Gastrocnemius medialis (tissue), 4 donors: Measurements from ENCODE around the gene CDK7.

ENCODE experiments used
- CTCF ChIP-seq, 5 experiments: fragments of 450-650 bp in 3 of 5; fragments of 200-600 bp in 2 of 5; sonication (generic) in 2 of 5; IDR thresholded peaks in 4 of 5; conservative IDR thresholded peaks in 1 of 5; 1 replicate in 4 of 5; 2 replicates in 1 of 5; pipeline ENCODE4 v1.5.1; 2016 to 2019; ENCODE audit warnings: antibody characterized with exemption in 5 of 5, mild to moderate bottlenecking in 3 of 5, moderate library complexity in 3 of 5
- POLR2A ChIP-seq, 2 donors: fragments of 450-650 bp; IDR thresholded peaks; one replicate each; pipeline ENCODE4 v1.6.1; 2017; ENCODE audit warnings: antibody characterized with exemption in 2 of 2, mild to moderate bottlenecking in 2 of 2, moderate library complexity in 2 of 2

DNA sequence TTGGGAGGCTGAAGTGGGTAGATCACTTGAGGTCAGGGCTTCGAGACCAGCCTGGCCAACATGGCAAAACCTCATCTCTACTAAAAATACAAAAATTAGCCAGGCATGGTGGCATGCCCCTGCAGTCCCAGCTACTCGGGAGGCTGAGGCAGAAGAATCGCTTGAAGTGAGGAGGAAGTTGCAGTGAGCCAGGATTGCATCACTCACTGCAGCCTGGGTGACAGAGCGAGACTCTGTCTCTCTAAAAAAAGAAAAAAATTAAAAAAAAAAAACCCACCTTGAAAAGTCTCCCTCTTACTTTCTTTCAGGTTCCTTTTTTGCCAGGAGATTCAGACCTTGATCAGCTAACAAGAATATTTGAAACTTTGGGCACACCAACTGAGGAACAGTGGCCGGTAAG lies 34.2 kb downstream of the CDK7 start:
- no peak for TF ChIP-seq CTCF (IDR thresholded peaks at IDR 0.05 in 4 of 5, conservative IDR thresholded peaks at IDR 0.05 in 1 of 5)
- TF ChIP-seq POLR2A (IDR thresholded peaks at IDR 0.05), result no peak
